NCI-H226 (cell line): ENCODE measurements around the gene CALU.
A peak's percentile ranks its signal among the peaks of the same experiment; 100 is the strongest.

Experiments used
- DNase-seq: peaks from one replicate; pipeline ENCODE4 v3.0.0-alpha.2; 2015

Gene CALU

GRCh38 chr7:128739048-128739962 is at the start of gene CALU:
Gene CALU, plus strand, starts transcription at chr7:128739359. Its CDS starts 9,225 bp downstream, at chr7:128748584.
- peak; percentile 96 for DNase-seq

- no peak for DNase-seq
Measured at GRCh38 chr7:128691227-128691626, 47.9 kb upstream of the CALU start.

GRCh38 chr7:128692623-128693270 is 46.4 kb upstream of the CALU start:
- DNase-seq, result no peak

- no peak for DNase-seq
Measured at GRCh38 chr7:128693373-128694015, 45.7 kb upstream of the CALU start.

- no peak for DNase-seq
Measured at GRCh38 chr7:128694738-128695137, 44.4 kb upstream of the CALU start.

GRCh38 chr7:128697302-128697905 is 41.8 kb upstream of the CALU start:
- no peak for DNase-seq

GRCh38 chr7:128699196-128699712 is 39.9 kb upstream of the CALU start:
- DNase-seq, result no peak

- DNase-seq, result no peak
Measured at GRCh38 chr7:128699895-128700294, 39.3 kb upstream of the CALU start.

GRCh38 chr7:128701062-128701785 is 37.9 kb upstream of the CALU start:
- DNase-seq, result no peak

- DNase-seq, result no peak
Measured at GRCh38 chr7:128703609-128704241, 35.4 kb upstream of the CALU start.

GRCh38 chr7:128705891-128706333 is 33.2 kb upstream of the CALU start:
- peak; percentile 68 for DNase-seq

GRCh38 chr7:128707752-128708151 is 31.4 kb upstream of the CALU start:
- no peak for DNase-seq

GRCh38 chr7:128708235-128708634 is 30.9 kb upstream of the CALU start:
- no peak for DNase-seq

GRCh38 chr7:128708824-128709223 is 30.3 kb upstream of the CALU start:
- no peak for DNase-seq

- no peak for DNase-seq
Measured at GRCh38 chr7:128710481-128710880, 28.7 kb upstream of the CALU start.

- DNase-seq, result peak; percentile 20
Measured at GRCh38 chr7:128713794-128714193, 25.4 kb upstream of the CALU start.

- DNase-seq, result no peak
Measured at GRCh38 chr7:128714701-128715495, 24.3 kb upstream of the CALU start.

- no peak for DNase-seq
Measured at GRCh38 chr7:128718967-128719642, 20.1 kb upstream of the CALU start.

- DNase-seq, result no peak
Measured at GRCh38 chr7:128721376-128721775, 17.8 kb upstream of the CALU start.

GRCh38 chr7:128724743-128725142 is 14.4 kb upstream of the CALU start:
- DNase-seq, result no peak
